Activated T-cell treated with anti-CD3 and anti-CD28 coated beads, Interleukin-2, amount 50 U/mL, for 48 hours (primary cell): ENCODE measurements around the gene TPD52L2.
"Not testable (repeated sequence)": the region's sequence is repeated elsewhere in the genome, so short reads cannot be mapped to it uniquely, and the experiment has no call there.

ENCODE experiments used
- DNase-seq, 2 experiments: peaks; one replicate each; pipeline ENCODE4 v3.0.0-alpha.2; 2020

TPD52L2 gene

GRCh38 chr20:63897978-63898561, 33.0 kb downstream of the TPD52L2 start:
- DNase-seq: no peak

DNA sequence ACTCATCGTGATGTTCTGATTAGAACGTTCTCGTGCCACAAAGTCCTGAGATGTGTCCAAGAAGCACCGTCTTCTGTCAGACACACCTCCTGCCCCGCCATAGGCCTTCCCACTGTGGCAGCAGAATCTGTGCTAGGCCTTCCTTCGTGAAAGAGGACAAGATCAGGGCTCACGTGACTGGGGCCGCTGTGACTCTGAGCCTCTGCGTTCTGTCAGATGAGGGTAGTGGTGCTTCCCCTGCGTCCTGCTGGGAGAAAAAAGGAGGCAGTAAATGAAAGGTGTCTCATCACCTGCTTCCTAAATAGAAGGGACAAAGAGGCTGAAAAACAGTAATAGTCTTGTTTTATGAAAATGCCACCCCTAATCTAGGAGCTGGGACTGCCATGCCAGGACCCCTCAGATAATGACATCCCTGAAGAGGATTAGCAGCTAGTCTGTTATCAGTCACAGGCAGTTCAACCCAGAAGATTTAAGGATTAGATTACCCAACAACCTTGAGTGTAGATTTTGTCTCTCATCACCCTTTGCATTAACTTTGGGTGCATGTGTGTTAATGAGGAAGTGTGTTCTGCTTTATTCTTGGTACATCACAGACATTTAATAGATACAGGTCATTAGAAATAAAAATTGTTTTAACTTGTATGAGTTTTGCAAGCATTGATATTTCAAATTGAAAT, 34.0 kb downstream of the TPD52L2 start:
- DNase-seq: no peak

GRCh38 chr20:63900413-63900812, 35.3 kb downstream of the TPD52L2 start:
- no peak for DNase-seq

- no peak for DNase-seq
Observed at GRCh38 chr20:63903796-63904561, 38.9 kb downstream of the TPD52L2 start.

- DNase-seq: no peak
Observed at GRCh38 chr20:63908008-63908682, 43.1 kb downstream of the TPD52L2 start.

GRCh38 chr20:63911176-63911575, 46.1 kb downstream of the TPD52L2 start:
- DNase-seq: peak in 1 of 2 experiments; percentile 26

DNA sequence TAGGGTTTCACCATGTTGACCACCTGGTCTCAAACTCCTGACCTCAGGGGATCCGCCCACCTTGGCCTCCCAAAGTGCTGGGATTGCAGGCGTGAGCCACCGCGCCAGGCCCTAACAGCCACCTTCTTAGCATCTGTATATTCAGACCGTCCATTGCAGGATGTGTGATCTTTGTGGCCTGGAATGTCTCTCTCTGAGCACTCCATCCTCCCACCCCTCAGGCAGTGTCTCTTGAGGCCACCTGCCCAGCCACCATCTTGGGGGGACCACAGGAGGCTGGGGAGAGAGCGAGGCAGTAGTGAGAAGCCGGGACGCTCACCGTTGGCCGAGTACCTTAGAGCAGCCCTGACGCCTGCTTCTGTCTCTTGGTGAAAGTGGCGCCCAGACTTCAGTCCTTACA, 48.7 kb downstream of the TPD52L2 start:
- no peak for DNase-seq

DNA sequence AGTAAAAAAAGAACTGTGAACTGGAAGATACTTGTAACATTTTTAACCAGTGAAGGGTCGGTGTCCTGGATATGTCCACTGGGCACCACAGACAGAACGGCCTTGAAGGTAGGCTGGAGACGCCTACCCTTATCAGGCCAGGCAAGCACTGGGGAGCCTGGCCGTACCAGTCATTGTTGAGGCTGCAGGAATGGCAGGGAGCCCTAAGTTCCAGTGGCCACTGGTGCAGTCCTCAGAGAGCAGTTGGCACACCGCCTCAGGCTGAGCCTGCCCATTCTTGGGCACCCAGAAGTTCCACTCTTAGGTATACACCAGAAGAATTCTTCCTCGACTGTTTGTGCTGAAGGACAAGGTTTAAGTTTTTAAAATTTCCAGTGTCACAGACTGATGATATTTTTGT, 50.4 kb downstream of the TPD52L2 start:
- DNase-seq: no peak

GRCh38 chr20:63916371-63916939, 51.4 kb downstream of the TPD52L2 start:
- not testable (repeated sequence) for DNase-seq

- DNase-seq: no peak
Observed at GRCh38 chr20:63917811-63918210, 52.7 kb downstream of the TPD52L2 start.

GRCh38 chr20:63919130-63919529, 54.1 kb downstream of the TPD52L2 start:
- no peak for DNase-seq

DNA sequence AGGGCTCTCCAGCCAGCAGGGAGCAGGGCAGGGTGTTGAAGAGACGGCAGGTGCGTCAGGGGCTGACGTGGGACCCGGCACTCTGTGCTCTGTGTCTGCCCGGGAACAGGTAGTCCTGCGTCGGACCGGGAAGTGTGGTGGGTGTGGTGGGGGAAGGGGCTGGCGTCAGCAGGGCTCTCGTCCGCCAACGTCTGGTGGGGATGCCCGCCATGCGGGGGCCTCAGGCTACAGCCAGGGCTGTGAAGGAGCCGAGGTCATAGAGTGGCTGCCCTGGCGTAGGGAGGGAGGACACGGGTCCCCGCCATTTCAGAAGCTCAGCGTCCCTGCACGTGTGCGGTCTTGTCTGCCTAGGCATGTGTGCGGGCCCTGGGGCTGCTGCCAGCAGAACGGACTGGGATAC, 55.2 kb downstream of the TPD52L2 start:
- DNase-seq: no peak

DNA sequence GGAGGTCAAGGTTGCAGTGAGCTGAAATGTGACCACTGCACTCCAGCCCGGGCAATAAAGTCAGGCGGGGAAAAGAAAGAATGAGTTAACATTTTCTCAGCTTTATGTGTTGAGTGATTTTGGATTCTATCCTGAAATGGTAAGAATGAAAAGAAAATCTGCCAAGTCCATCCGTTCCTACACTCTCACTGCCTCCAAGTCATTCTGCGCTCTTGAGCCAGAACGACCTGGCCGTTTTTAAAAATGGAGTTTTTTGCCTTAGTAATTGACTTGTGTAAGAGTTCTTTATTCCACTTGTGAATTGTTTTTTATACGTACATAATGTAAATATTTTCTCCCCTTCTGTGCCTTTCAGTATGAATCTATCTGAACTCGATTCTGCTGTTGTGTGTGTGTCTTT, 58.6 kb downstream of the TPD52L2 start:
- DNase-seq: no peak

DNA sequence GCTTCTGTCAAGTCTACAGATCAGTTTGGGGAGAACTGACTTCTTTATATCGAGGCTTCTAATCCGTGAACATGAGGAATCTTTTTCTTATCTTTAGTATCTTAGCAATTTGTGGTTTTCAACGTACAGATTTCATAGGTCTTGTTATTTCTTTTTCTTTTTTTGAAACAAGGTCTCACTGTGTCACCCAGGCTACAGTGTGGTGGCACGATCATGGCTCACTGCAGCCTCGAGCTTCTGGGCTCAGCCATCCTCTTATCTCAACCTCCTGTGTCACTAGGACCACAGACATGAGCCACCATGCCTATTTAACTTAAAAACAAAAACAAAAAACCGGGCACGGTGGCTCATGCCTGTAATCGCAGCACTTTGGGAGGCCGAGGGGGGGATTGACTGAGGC, 59.2 kb downstream of the TPD52L2 start:
- no peak for DNase-seq

DNA sequence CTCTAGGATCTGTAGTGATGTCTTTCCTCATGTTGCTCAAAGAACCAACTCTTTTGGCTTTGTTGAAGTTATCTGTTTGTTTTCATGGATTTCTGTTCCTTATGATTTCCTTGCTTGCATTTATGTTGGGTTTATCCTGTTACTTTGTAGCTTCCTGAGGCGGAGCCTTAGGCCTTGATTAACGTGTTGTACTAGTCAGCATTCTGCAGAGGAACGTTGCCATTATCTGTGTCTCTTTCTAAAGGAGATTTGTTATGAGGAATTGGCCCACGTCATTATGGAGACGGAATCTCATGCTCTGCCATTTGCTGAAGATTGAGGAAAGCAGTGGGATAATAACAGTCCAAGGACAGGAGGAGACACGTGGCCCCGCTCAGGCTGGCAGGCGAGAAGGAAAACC, 61.2 kb downstream of the TPD52L2 start:
- no peak for DNase-seq

DNA sequence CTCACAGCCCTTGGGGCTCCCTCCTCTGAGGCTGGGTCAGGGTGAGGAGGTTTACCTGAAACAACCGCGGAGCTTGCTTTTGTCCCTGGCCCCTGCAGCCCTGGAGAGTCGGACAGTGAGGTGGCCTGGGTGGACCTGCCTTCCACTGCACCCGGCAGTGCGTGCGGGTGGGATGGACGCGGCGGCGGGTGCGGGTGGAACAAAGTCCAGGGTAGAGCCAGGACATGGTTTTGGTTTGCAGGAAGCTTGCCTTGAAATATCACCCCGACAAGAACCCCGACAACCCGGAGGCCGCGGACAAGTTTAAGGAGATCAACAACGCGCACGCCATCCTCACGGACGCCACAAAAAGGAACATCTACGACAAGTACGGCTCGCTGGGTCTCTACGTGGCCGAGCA, 64.0 kb downstream of the TPD52L2 start:
- DNase-seq: no peak

DNA sequence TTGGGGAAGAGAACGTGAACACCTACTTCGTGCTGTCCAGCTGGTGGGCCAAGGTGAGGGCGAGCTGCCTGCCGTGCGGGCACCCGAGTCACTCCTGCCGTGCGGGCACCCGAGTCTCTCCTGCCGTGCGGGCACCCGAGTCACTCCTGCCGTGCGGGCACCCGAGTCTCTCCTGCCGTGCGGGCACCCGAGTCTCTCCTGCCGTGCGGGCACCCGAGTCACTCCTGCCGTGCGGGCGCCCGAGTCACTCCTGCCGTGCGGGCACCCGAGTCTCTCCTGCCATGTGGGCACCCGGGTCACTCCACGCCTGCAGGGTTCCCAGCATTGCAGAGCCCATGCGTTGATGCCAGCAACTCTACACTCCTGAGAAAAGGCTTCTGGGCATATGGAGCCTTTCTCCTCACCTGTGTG, 64.4 kb downstream of the TPD52L2 start:
- DNase-seq: not testable (repeated sequence)

GRCh38 chr20:63930971-63931553, 66.0 kb downstream of the TPD52L2 start:
- no peak for DNase-seq

- no peak for DNase-seq
Observed at GRCh38 chr20:63931735-63932134, 66.7 kb downstream of the TPD52L2 start.

- DNase-seq: no peak
Observed at GRCh38 chr20:63932606-63933160, 67.6 kb downstream of the TPD52L2 start.

DNA sequence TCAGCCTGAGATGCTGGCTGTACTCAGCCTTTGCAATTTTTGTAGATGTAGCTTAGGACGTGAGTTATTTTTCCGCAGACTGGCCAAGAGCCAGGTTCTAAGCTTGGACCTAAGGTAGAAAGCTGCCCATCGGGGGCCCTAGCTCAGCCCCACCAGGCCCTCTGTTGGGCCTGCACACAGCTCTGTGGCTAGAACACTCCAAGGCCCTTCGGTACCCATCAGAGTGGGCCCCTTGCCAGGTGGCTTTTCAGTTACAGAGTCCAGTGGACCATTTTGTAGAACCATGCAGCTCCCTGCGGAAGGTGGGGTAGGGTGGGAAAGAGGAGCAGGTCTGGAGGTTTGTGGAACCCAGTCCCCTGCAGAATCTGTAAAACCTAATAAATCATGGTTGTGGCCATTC, 68.6 kb downstream of the TPD52L2 start:
- DNase-seq: no peak

DNA sequence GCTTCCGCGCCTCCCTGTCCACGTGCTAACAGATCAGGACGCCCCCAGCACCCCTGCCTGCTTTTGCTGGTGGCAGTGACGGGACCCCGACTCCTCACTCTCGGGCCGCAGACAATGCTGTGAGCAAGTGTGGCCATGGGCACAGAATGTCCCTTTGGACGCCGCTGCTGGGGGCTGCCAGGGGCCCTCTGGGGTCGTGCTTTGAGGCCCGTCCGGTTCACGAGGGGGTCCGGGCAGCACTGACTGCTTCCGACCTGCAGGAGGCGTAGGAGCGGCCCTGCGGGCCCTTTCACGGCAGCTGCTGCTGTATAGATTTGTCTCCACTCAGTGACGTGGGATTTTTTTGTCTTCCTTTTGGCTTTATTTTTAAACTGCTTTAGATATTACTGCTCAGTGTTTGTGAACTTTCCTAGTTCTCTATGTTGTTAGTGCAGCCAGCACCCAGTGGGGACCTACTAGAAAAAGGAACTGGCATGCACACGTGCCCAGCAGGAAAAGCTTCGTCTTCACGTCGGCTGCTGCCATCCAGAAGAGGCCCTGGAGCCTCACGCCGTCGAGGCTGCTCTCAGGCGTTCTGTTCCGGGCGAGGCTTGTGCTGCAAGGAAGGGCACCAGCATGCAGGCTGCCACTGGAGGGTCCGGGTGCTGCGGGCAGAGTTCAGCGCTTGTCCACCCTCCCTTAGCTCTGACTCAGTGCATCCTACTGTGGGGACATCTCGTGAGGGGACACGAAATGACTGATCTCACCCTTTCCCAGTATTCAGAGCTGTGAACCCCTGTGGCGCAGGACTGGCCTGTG, 69.4 kb downstream of the TPD52L2 start:
- no peak for DNase-seq
